GM12874 (cell line): Measurements from ENCODE around the gene RIN2.

Experiments used
- CTCF ChIP-seq: IDR thresholded peaks from 2 replicates; pipeline ENCODE4 v1.5.1; 2011; ENCODE audit warnings: low read depth, mild to moderate bottlenecking, control low read depth, low read length, moderate library complexity; ENCODE audit not compliant: insufficient read depth

RIN2 gene

DNA sequence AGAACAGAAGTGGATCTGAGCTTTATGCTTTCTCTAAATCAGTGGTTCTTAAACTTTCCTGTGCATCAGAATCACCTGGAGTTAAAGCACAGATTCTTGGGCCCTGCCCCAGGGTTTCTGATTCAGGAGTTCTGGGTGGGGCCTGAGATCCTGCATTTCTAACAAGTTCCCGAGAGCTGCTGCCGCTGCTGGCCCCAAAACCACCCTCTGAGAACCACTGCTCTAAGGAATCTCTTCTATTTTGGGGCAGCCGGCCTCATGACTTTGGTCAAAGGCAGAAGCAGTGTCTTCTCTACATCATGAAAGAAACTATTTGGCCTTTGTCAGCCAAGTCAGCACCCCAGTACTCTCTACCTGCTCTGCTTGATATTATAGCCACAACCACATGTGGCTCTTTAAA lies 42.1 kb upstream of the RIN2 start:
- TF ChIP-seq CTCF = no peak

DNA sequence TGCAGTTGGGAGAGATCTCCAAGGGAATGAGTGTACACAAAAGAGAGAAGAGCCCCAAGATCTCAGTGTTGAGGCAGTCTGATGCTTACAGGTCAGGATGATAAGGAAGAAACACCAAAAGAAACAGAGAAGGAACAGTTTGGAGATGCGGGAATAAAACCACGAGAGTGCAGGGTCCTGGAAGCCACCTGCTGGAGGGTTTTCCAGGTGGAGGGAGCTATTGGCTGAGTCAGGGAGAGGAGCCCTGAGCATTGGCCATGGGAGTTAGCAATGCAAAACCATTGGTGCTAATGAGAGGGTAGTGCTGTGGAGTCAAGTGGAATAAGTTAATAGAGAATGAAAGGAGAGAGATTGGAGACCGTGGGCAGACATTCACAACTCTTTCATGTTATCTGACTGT lies 39.2 kb upstream of the RIN2 start:
- no peak for TF ChIP-seq CTCF

DNA sequence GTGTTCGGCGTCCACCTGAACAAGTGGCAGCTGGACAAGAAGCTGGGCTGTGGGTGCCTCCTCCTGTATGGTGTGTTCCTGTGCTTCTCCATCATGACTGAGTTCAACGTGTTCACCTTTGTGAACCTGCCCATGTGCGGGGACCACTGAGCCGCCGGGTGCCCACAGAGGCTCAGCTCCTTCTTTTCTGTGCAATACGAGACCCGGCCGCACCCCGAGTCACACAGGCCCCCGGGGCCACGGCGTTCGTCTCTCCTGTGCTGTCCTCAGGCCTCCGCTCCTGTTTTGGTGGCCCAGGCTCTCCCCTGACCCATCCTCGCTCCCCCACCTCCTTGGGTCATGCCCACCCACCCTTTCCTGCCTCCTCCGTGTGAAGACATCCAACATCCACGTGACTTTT lies 37.1 kb upstream of the RIN2 start:
- TF ChIP-seq CTCF = no peak

- TF ChIP-seq CTCF = no peak
Measured at GRCh38 chr20:19723051-19723450, 35.0 kb upstream of the RIN2 start.

DNA sequence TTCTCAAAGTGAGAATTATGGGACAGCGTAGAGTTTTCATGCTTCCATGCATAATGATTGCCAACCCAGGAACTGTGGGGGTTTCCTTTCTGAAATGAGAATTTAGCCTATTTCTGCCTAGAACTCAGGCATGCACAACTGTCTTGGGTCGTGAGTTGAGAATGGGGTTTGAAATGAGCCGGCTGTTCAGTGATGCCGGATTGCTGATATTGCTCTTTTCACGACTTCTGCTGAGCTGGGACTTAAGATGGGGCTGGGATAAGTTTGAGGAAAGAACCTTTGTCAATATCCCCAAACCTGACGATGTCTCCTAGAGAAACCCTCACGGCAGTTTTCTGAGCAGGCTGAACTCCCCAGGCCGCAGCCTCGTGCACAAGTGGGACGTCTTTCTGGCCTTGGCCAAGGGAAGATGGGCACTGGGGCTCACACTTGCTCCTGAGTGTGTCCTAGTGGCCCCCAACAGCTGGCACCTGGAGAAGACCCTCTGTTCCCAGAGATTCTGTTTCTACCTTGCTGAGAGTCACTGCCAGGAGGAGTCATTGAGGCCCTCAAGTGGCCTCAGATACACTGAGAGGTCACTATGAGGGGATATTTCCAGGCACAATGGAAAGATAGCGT lies 34.1 kb upstream of the RIN2 start:
- TF ChIP-seq CTCF = no peak

- no peak for TF ChIP-seq CTCF
Measured at GRCh38 chr20:19725373-19725772, 32.7 kb upstream of the RIN2 start.

DNA sequence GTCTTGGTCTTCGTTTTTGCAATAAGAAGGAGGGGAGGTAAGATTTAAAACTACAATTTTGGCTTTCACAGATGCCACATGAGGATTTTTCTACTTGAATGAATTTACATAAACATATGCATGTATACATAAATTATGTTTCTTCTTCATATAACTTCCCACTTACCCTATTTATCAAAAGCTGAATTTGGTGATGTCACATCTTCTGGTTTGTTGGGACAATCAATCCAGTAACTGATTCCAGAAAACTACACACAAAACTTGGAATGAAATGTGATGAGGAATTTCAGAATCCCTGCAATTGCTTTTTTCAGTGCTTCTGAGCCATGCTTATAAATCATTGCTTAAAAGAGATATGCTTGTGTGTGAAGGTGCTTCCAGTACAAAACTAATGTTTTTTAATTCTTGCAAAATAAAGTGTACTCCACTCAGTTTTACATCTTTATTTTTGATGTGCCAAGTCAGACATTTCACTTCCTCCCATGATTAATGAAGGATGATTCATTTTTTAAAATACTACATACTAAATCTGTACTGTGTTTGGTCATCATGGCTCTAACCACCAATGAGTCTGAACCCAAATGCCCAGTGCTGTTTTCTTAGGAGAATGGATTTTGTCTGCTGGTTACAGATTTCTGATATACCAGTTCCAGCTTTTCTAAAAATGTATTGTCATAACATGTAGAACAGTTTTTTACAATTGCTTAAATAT lies 32.1 kb upstream of the RIN2 start:
- TF ChIP-seq CTCF = no peak
